Measurements from ENCODE around the gene EXTL2. TPM values are rescaled to one million over a fixed set of nuclear protein-coding genes. Genes with fewer than 3 reads are reported as not detected.
A peak's percentile ranks its signal among the peaks of the same experiment; 100 is the strongest.
"Not testable (repeated sequence)": the region's sequence is repeated elsewhere in the genome, so short reads cannot be mapped to it uniquely, and the experiment has no call there.

EXTL2 gene
- total RNA-seq, 1 experiment from 2014 or later, result 26.3 TPM

- no peak for DNase-seq (ENCODE audit: low read depth)
These were observed 7.7 kb upstream of the EXTL2 start for GRCh38 chr1:100902365-100902764.

- DNase-seq (ENCODE audit: low read depth), result peak; percentile 76
These were observed 1.9 kb upstream of the EXTL2 start for GRCh38 chr1:100896481-100896982.

- DNase-seq (ENCODE audit: low read depth), result peak; percentile 99
These were observed 1.2 kb upstream of the EXTL2 start, which contains the start of gene SLC30A7 for GRCh38 chr1:100895540-100896480. Gene SLC30A7, plus strand, starts transcription at chr1:100896090. Its CDS starts 173 bp downstream, at chr1:100896263.

GRCh38 chr1:100893718-100894117 lies 924 bp downstream of the EXTL2 start:
- DNase-seq (ENCODE audit: low read depth), result no peak

- no peak for DNase-seq (ENCODE audit: low read depth)
These were observed 2.1 kb downstream of the EXTL2 start for GRCh38 chr1:100892554-100892953.

GRCh38 chr1:100891380-100891779 lies 3.3 kb downstream of the EXTL2 start:
- DNase-seq (ENCODE audit: low read depth), result no peak

GRCh38 chr1:100889869-100890482 lies 4.7 kb downstream of the EXTL2 start:
- not testable (repeated sequence) for DNase-seq (ENCODE audit: low read depth)

GRCh38 chr1:100889007-100889406 lies 5.6 kb downstream of the EXTL2 start:
- DNase-seq (ENCODE audit: low read depth), result not testable (repeated sequence)

- DNase-seq (ENCODE audit: low read depth), result peak; percentile 74
These were observed 10.7 kb downstream of the EXTL2 start for GRCh38 chr1:100883963-100884362.

- DNase-seq (ENCODE audit: low read depth), result no peak
These were observed 11.9 kb downstream of the EXTL2 start for GRCh38 chr1:100882698-100883097.

- no peak for DNase-seq (ENCODE audit: low read depth)
These were observed 13.0 kb downstream of the EXTL2 start for GRCh38 chr1:100881687-100882086.

- no peak for DNase-seq (ENCODE audit: low read depth)
These were observed 15.2 kb downstream of the EXTL2 start for GRCh38 chr1:100879422-100879821.

- DNase-seq (ENCODE audit: low read depth), result no peak
These were observed 18.4 kb downstream of the EXTL2 start for GRCh38 chr1:100876291-100876690.

- DNase-seq (ENCODE audit: low read depth), result no peak
These were observed 19.4 kb downstream of the EXTL2 start for GRCh38 chr1:100875228-100875627.

- no peak for DNase-seq (ENCODE audit: low read depth)
These were observed 20.2 kb downstream of the EXTL2 start for GRCh38 chr1:100874433-100874832.

GRCh38 chr1:100869996-100870395 lies 24.6 kb downstream of the EXTL2 start:
- DNase-seq (ENCODE audit: low read depth), result no peak

GRCh38 chr1:100868364-100868995 lies 26.2 kb downstream of the EXTL2 start:
- peak; percentile 37 for DNase-seq (ENCODE audit: low read depth)

- DNase-seq (ENCODE audit: low read depth), result no peak
These were observed 27.8 kb downstream of the EXTL2 start for GRCh38 chr1:100866901-100867206.

- peak; percentile 53 for DNase-seq (ENCODE audit: low read depth)
These were observed 28.4 kb downstream of the EXTL2 start for GRCh38 chr1:100866041-100866900.

- DNase-seq (ENCODE audit: low read depth), result peak; percentile 43
These were observed 32.1 kb downstream of the EXTL2 start for GRCh38 chr1:100862591-100862990.

- no peak for DNase-seq (ENCODE audit: low read depth)
These were observed 33.3 kb downstream of the EXTL2 start for GRCh38 chr1:100861379-100861778.
